ENCODE data around the gene MAP3K4.
"Not testable (repeated sequence)": the region's sequence is repeated elsewhere in the genome, so short reads cannot be mapped to it uniquely, and the experiment has no call there.

The MAP3K4 gene

GRCh38 chr6:160971171-160971570, 20.4 kb upstream of the MAP3K4 start:
- DNase-seq: no peak

DNA sequence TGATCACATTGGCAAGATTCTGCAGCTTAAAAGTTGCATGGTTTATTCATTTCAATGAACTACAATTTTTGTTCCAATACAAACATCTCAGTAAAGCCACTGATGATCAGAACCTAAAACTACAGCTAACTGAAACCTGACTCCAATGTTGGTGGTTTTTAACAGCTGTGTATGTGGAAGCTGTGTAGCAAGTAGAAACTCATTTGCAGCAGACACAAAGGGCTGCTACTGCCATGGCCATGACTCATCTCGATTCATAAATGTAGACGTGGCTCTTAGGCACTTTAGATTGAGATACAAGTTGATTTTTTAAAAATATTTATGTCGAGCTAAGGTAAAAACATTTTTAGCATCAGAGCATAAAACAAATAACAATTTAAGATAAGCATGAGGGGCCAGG, 19.5 kb upstream of the MAP3K4 start:
- no peak for DNase-seq

DNA sequence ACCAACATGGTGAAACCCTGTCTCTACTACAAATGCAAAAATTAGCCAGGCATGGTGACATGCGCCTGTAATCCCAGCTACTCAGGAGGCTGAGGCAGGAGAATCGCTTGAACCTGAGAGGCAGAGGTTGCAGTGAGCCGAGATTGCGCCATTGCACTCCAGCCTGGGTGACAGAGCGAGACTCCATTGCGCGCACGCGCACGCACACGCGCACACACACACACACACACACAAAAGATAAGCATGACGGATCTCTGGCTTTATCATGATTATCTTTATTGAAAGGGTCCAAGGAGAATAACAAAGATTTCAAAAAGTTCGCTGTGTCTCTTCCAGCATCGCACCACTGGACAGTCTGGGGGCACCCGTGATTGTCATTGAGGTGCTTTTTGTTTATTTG, 19.0 kb upstream of the MAP3K4 start:
- DNase-seq: not testable (repeated sequence)

- DNase-seq: no peak
Measured at GRCh38 chr6:160973311-160974250, 18.0 kb upstream of the MAP3K4 start.

DNA sequence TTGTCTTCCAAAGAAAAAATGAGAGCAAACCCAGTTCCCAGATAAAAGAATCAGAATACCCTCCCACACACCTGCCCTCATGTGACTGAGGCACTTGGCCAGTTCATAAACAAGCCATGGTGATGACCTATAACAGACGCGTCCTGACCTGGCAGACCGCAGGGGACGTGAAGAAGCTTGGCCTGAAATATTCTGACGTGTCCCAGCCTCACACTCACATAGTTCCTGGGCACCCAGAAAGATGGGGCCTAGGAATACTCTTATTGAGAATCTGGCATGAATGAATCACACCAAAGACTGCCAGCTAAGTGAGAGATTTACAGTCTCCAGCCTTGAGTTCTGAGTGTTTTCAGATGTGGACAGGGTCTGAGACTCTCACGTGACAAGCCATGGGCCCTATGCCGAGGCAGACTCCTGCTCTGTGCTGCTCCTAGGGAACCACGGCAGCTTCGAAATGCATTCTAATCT, 17.2 kb upstream of the MAP3K4 start:
- DNase-seq: no peak

GRCh38 chr6:160975162-160975561, 16.4 kb upstream of the MAP3K4 start:
- DNase-seq: no peak

DNA sequence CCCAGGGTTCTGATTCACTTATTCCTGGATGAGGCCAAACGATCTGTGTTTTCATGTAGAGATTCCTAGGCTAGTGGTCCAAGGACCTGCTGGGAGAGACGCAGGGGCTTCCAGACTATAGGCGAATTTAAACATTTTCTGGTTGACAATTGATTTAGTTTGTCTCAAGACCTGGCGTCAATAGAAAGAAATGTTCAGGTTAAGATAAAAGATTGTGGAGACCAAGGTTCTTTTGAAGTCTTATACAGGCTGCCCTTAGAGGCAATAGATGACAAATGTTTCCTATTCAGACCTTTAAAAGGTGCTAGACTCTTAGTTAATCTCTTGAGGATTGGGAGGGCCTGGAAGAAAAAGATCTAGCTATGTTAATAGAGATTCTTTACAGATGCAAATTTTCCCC, 15.6 kb upstream of the MAP3K4 start:
- not testable (repeated sequence) for DNase-seq

- DNase-seq: no peak
Measured at GRCh38 chr6:160978141-160978901, 13.2 kb upstream of the MAP3K4 start.

- DNase-seq: no peak
Measured at GRCh38 chr6:160979061-160979708, 12.4 kb upstream of the MAP3K4 start.

DNA sequence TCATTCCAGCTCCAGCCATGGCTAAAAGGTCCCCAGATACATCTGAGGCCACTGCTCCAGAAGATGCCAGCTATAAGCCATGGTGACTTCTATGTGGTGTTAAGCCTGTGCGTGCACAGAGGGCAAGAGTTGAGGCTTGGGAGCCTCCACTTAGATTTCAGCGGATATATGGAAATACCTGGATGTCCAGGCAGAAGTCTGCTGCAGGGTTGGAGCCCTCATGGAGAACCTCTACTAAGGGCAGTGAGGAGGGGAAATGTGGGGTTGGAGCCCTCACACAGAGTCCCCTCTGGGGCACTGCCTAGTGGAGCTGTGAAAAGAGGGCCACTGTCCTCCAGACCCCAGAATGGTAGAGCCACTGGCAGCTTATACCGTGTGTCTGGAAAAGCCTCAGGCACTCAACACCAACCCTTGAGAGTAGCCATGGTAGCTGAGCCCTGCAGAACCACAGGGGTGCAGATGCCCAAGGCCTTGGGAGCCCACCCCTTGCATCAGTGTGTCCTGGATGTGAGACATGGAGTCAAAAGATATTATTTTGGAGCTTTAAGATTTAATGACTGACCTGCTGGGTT, 8.1 kb upstream of the MAP3K4 start:
- not testable (repeated sequence) for DNase-seq

DNA sequence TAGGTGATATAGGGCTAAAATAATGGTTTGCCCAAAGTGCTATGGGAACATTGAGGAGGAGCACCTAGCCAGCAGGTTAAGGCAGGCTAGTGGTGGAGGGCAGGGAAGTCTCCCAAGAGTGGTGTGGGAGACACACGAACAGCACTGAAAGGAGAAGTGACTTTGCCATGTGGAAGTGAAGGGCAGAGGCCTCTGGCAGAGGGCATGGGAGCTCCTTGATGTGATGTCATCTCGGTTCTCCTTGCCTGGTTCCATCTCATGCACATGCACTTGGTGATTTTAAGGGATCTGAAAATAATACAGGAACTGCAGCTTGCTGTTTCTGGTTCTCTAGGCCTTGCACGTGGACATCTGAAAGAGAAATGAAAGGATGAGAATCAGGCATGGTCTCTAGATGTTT, 4.7 kb upstream of the MAP3K4 start:
- DNase-seq: peak; percentile 16

- DNase-seq: no peak
Measured at GRCh38 chr6:160987265-160987664, 4.3 kb upstream of the MAP3K4 start.

DNA sequence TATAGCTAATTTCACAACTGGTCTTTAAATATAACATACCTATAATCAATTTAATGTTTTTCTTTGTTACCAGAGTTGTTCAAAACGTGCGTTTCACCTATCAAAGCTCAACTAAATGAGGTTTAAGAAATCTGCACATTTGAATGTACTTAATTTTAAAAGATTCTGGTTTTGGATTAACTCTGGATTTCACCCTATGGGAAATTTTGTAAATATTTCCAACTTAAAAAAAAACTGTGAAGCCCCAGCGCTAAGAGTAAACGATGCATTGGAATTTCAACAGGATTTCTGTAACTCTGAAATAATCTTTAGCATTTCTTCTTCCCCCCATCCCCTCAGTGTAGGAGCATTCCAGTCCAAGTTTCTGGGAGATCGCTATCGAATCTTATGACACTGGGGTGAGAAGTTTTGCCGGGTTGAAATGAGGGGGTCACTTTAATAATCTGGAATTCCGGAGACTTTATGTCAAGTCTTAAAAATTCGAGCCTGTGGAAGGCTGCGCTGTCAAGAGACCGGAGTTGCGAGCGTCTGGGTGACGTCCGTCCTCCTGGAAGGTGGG, 643 bp upstream of the MAP3K4 start:
- no peak for DNase-seq

- DNase-seq: no peak
Measured at GRCh38 chr6:160992061-160992979, 751 bp downstream of the MAP3K4 start.

DNA sequence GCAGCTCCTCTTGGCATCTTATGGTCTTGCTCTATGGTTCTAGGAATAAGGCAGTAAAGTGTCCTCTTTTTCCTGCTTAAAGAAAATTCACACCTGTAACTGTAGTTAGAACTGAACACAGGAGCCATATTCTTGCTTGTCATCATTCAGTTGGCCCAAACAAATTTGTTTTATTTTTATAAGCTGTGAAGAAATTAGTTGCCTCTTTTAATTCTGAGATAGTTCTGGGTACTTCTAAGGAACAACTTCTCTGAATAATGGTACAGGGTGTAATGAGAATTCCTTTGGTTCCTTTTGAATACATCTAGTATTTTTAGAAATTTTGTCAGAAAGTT, 1.4 kb downstream of the MAP3K4 start:
- DNase-seq: no peak

- no peak for DNase-seq
Measured at GRCh38 chr6:160995271-160995670, 3.7 kb downstream of the MAP3K4 start.

DNA sequence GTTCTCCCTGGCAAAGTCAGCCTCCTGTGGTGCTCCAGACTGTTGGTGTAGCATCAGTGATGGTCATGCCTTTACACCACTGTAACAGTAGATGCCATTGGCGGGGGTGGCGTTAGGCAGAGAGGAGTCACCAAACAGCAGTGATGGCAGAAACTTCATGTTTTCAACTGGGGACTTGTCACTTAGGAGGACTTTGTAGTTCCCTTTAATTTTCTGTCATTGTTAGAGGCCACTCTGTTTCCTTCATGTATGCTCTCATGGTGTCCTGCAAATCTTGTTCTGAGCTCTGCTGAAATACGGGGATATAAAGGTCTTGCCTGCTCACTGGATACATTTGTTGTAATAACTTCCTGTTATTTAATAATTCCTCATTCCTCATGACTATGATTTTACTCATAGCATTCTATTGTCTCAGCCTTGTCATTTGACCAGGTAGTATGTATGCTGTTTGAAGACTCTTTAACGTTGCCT, 4.6 kb downstream of the MAP3K4 start:
- DNase-seq: no peak

- DNase-seq: no peak
Measured at GRCh38 chr6:160998217-160998616, 6.6 kb downstream of the MAP3K4 start.

GRCh38 chr6:160998766-160999165, 7.2 kb downstream of the MAP3K4 start:
- no peak for DNase-seq

- no peak for DNase-seq
Measured at GRCh38 chr6:160999516-160999915, 7.9 kb downstream of the MAP3K4 start.

GRCh38 chr6:161000632-161001031, 9.1 kb downstream of the MAP3K4 start:
- no peak for DNase-seq

DNA sequence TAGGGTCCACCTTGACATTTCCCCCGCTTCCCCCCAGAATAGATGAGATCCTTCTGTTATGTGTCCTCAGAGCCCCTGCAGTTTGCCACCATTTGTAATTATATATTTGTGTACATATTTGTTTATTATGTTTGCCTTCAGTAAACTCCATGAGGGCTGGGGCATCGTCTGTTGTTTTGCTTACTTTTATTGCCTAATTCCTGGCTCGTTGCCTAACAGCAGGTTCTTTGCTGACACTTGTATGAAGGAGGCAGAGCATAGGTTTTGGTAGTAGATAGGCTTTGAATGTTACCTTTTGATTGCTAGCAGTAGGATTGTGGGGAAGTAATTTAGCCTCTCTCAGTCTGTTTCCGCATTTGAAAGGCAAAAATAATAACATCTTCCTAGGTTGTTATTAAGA, 9.9 kb downstream of the MAP3K4 start:
- no peak for DNase-seq

All from CD4-positive, alpha-beta T cell treated with Interferon gamma for 1 hour (primary cell).